Endodermal cell (in vitro differentiated cells): ENCODE data around the gene STOML3. TPM values are rescaled to one million over a fixed set of nuclear protein-coding genes. Genes with fewer than 3 reads are reported as not detected.

Experiments
- DNase-seq: peaks from one replicate; pipeline ENCODE4 v3.0.0-alpha.2; 2017
- H3K27ac ChIP-seq: 2 replicates; pipeline ENCODE4 v1.5.1; 2013; ENCODE audit warnings: mild to moderate bottlenecking, low read depth, low read length, moderate library complexity
- H3K27me3 ChIP-seq: 2 replicates; pipeline ENCODE4 v1.6.1; 2013; ENCODE audit warnings: mild to moderate bottlenecking, low read length, moderate library complexity; ENCODE audit not compliant: insufficient read depth, control insufficient read depth, poor library complexity, severe bottlenecking
- H3K36me3 ChIP-seq: 2 replicates; pipeline ENCODE4 v1.7.0; 2013; ENCODE audit warnings: mild to moderate bottlenecking, low read length, moderate library complexity; ENCODE audit not compliant: control insufficient read depth, insufficient read depth
- H3K4me1 ChIP-seq: one replicate; pipeline ENCODE4 v1.7.0; 2013; ENCODE audit warnings: low read length; ENCODE audit not compliant: control insufficient read depth, insufficient read depth
- H3K4me3 ChIP-seq: 2 replicates; pipeline ENCODE4 v1.5.1; 2013; ENCODE audit warnings: mild to moderate bottlenecking, low read length, moderate library complexity
- H3K9ac ChIP-seq: 2 replicates; pipeline ENCODE4 v1.6.1; 2013; ENCODE audit warnings: mild to moderate bottlenecking, low read length, moderate library complexity; ENCODE audit not compliant: poor library complexity, severe bottlenecking; ENCODE audit errors: extremely low read depth
- H3K9me3 ChIP-seq: 2 replicates; pipeline ENCODE4 v1.6.1; 2013; ENCODE audit warnings: mild to moderate bottlenecking, low read length, moderate library complexity; ENCODE audit not compliant: control insufficient read depth
- H3K27ac Mint-ChIP-seq: 2 replicates; pipeline ENCODE4 v1.8.0; 2020; ENCODE audit warnings: mixed read lengths
- H3K27me3 Mint-ChIP-seq: 2 replicates; pipeline ENCODE4 v1.8.0; 2021; ENCODE audit warnings: mild to moderate bottlenecking, mixed read lengths; ENCODE audit not compliant: insufficient read depth
- H3K36me3 Mint-ChIP-seq: 2 replicates; pipeline ENCODE4 v1.8.0; 2020; ENCODE audit warnings: low read depth, mixed read lengths
- H3K4me1 Mint-ChIP-seq: 2 replicates; pipeline ENCODE4 v1.8.0; 2020; ENCODE audit warnings: mixed read lengths
- H3K4me3 Mint-ChIP-seq: 2 replicates; pipeline ENCODE4 v1.8.0; 2020; ENCODE audit warnings: mild to moderate bottlenecking, moderate library complexity, mixed read lengths
- H3K9me3 Mint-ChIP-seq: 2 replicates; pipeline ENCODE4 v1.8.0; 2020; ENCODE audit warnings: mild to moderate bottlenecking, mixed read lengths
- CTCF ChIP-seq: fragments of 200-600 bp; sonication (generic); conservative IDR thresholded peaks from 2 replicates; pipeline ENCODE4 v1.5.0; 2021; ENCODE audit warnings: antibody characterized with exemption, mild to moderate bottlenecking
- WGBS, 2 experiments: methylation state at CpG; one replicate each; pipeline versions ENCODE4 v1.1.5 to v1.1.7; 2013; ENCODE audit warnings: missing lambda C conversion rate in 2 of 2, mixed read lengths in 1 of 2; ENCODE audit not compliant: insufficient coverage in 1 of 2, insufficient read length in 1 of 2; 5-methylcytosine and 5-hydroxymethylcytosine counted together
- total RNA-seq, 2 donors: library from RNA; stranded (reverse); fragmentation: NEBNext Ultra II Directional in 1 of 2; extraction: Animal tissue kit (Norgen Biotek cat#: 25700) in 1 of 2; gene quantifications; 2 replicates in 1 of 2; 3 replicates in 1 of 2; pipeline ENCODE4 v1.2.1, GENCODE V29; 2021

Gene STOML3
- total RNA-seq, 2 donors from 2014 or later, result not detected

- Histone ChIP-seq H3K36me3 (no peaks in the 10 kb centered on the region), H3K4me3 (no peak overlapping the region), H3K27ac (no peak overlapping the region), H3K4me1 (no peaks in the 10 kb centered on the region), H3K9ac (no peak overlapping the region), H3K9me3 (peaks cover 9% of the 10 kb centered on the region), H3K27me3 (no peaks in the 10 kb centered on the region)
- 92 to 100% methylated on average over 3 to 4 of the region's 4 CpGs for WGBS, 2 experiments
- H3K9me3 Mint-ChIP-seq, result peaks cover 10% of the 10 kb centered on the region
- no peak for TF ChIP-seq CTCF
- H3K27ac Mint-ChIP-seq, result no peak overlapping the region
- DNase-seq, result no peak
- H3K27me3 Mint-ChIP-seq, result no peaks in the 10 kb centered on the region
- no peaks in the 10 kb centered on the region for H3K36me3 Mint-ChIP-seq
- no peak overlapping the region for H3K4me3 Mint-ChIP-seq
- H3K4me1 Mint-ChIP-seq, result no peaks in the 10 kb centered on the region
These were observed 25.4 kb downstream of the STOML3 start for GRCh38 chr13:38965281-38965680.

- Mint-ChIP-seq H3K9me3 (peaks cover 15% of the 10 kb centered on the region), H3K27ac (no peak overlapping the region), H3K27me3 (no peaks in the 10 kb centered on the region), H3K4me1 (no peaks in the 10 kb centered on the region), H3K4me3 (no peak overlapping the region), H3K36me3 (no peaks in the 10 kb centered on the region)
- no peak for TF ChIP-seq CTCF
- no peaks in the 10 kb centered on the region for H3K4me1 ChIP-seq
- no peak overlapping the region for H3K4me3 ChIP-seq
- no peak overlapping the region for H3K9ac ChIP-seq
- no peaks in the 10 kb centered on the region for H3K36me3 ChIP-seq
- no peak for DNase-seq
- H3K9me3 ChIP-seq, result peaks cover 21% of the 10 kb centered on the region
- H3K27me3 ChIP-seq, result no peaks in the 10 kb centered on the region
- no peak overlapping the region for H3K27ac ChIP-seq
These were observed 30.5 kb downstream of the STOML3 start for GRCh38 chr13:38960175-38960574.

GRCh38 chr13:38957794-38958592 lies 32.6 kb downstream of the STOML3 start:
- no peak overlapping the region for H3K4me3 Mint-ChIP-seq
- Histone ChIP-seq H3K9ac (no peak overlapping the region), H3K4me3 (no peak overlapping the region), H3K4me1 (no peaks in the 10 kb centered on the region), H3K27me3 (no peaks in the 10 kb centered on the region), H3K9me3 (peaks cover 21% of the 10 kb centered on the region), H3K36me3 (no peaks in the 10 kb centered on the region), H3K27ac (no peak overlapping the region)
- peaks cover 15% of the 10 kb centered on the region for H3K9me3 Mint-ChIP-seq
- no peaks in the 10 kb centered on the region for H3K27me3 Mint-ChIP-seq
- no peak overlapping the region for H3K27ac Mint-ChIP-seq
- H3K36me3 Mint-ChIP-seq, result no peaks in the 10 kb centered on the region
- no peak for TF ChIP-seq CTCF
- DNase-seq, result no peak
- WGBS, 2 experiments, result 92 to 93% methylated on average over 10 to 11 of the region's 11 CpGs
- no peaks in the 10 kb centered on the region for H3K4me1 Mint-ChIP-seq
